Measurements from ENCODE around the gene NOL12.

NOL12 gene

GRCh38 chr22:37705205-37705604 lies 19.1 kb downstream of the NOL12 start:
- Histone ChIP-seq H3K4me3 (replicated peaks; ENCODE audit: insufficient read depth, low read length) (no peak overlapping the region), H3K27ac (replicated peaks) (no peak overlapping the region), H3K27me3 (ENCODE audit: insufficient read depth, poor library complexity, severe bottlenecking) (no peaks in the 10 kb centered on the region)
- TF ChIP-seq REST (IDR thresholded peaks at IDR 0.05; ENCODE audit: insufficient replicate concordance, low read depth) = no peak
- no peak for TF ChIP-seq GABPA (IDR thresholded peaks at IDR 0.05; ENCODE audit: low read depth)
- TF ChIP-seq SPI1 (IDR thresholded peaks at IDR 0.05; ENCODE audit: borderline replicate concordance, low read depth) = no peak
- no peak for DNase-seq (ENCODE audit: low read depth in 1 of 2, low spot score in 1 of 2)

- no peak overlapping the region for H3K4me3 ChIP-seq (replicated peaks; ENCODE audit: insufficient read depth, low read length)
- TF ChIP-seq SPI1 (IDR thresholded peaks at IDR 0.05; ENCODE audit: borderline replicate concordance, low read depth) (peak; percentile 77), CTCF (IDR thresholded peaks at IDR 0.05; ENCODE audit: insufficient read depth, low read length) (no peak), POLR2AphosphoS5 (IDR thresholded peaks at IDR 0.05; ENCODE audit: low read depth) (no peak)
- no peaks in the 10 kb centered on the region for H3K27me3 ChIP-seq (ENCODE audit: insufficient read depth, poor library complexity, severe bottlenecking)
- peak in 1 of 2 experiments; percentile 22 for DNase-seq (ENCODE audit: low read depth in 1 of 2, low spot score in 1 of 2)
- no peak overlapping the region for H3K27ac ChIP-seq (replicated peaks)
These were observed 22.7 kb downstream of the NOL12 start for GRCh38 chr22:37708580-37709444.

GRCh38 chr22:37709445-37709765 lies 23.3 kb downstream of the NOL12 start:
- H3K27ac ChIP-seq (replicated peaks) = no peak overlapping the region
- no peaks in the 10 kb centered on the region for H3K27me3 ChIP-seq (ENCODE audit: insufficient read depth, poor library complexity, severe bottlenecking)
- TF ChIP-seq CTCF (IDR thresholded peaks at IDR 0.05; ENCODE audit: insufficient read depth, low read length) (no peak), REST (IDR thresholded peaks at IDR 0.05; ENCODE audit: insufficient replicate concordance, low read depth) (no peak), GABPA (IDR thresholded peaks at IDR 0.05; ENCODE audit: low read depth) (no peak), POLR2AphosphoS5 (IDR thresholded peaks at IDR 0.05; ENCODE audit: low read depth) (no peak), SPI1 (IDR thresholded peaks at IDR 0.05; ENCODE audit: borderline replicate concordance, low read depth) (no peak)
- no peak for DNase-seq (ENCODE audit: low read depth in 1 of 2, low spot score in 1 of 2)
- no peak overlapping the region for H3K4me3 ChIP-seq (replicated peaks; ENCODE audit: insufficient read depth, low read length)

- no peak for TF ChIP-seq REST (IDR thresholded peaks at IDR 0.05; ENCODE audit: insufficient replicate concordance, low read depth)
- TF ChIP-seq POLR2AphosphoS5 (IDR thresholded peaks at IDR 0.05; ENCODE audit: low read depth) = no peak
- TF ChIP-seq GABPA (IDR thresholded peaks at IDR 0.05; ENCODE audit: low read depth) = no peak
- TF ChIP-seq SPI1 (IDR thresholded peaks at IDR 0.05; ENCODE audit: borderline replicate concordance, low read depth) = no peak
- Histone ChIP-seq H3K4me3 (replicated peaks; ENCODE audit: insufficient read depth, low read length) (no peak overlapping the region), H3K27ac (replicated peaks) (no peak overlapping the region), H3K27me3 (ENCODE audit: insufficient read depth, poor library complexity, severe bottlenecking) (no peaks in the 10 kb centered on the region)
- DNase-seq (ENCODE audit: low read depth in 1 of 2, low spot score in 1 of 2) = no peak
These were observed 24.5 kb downstream of the NOL12 start for GRCh38 chr22:37710675-37711074.
